Stimulated activated CD8-positive, alpha-beta memory T cell treated with anti-CD3 and anti-CD28 coated beads, Interleukin-2, amount 100 ng/mL, for 48 hours (primary cell): Measurements from ENCODE around the gene TRIM5.

Experiments
- DNase-seq, 2 donors: peaks; one replicate each; pipeline ENCODE4 v3.0.0-alpha.2; 2020; ENCODE audit warnings: low read depth in 2 of 2

Gene TRIM5

DNA sequence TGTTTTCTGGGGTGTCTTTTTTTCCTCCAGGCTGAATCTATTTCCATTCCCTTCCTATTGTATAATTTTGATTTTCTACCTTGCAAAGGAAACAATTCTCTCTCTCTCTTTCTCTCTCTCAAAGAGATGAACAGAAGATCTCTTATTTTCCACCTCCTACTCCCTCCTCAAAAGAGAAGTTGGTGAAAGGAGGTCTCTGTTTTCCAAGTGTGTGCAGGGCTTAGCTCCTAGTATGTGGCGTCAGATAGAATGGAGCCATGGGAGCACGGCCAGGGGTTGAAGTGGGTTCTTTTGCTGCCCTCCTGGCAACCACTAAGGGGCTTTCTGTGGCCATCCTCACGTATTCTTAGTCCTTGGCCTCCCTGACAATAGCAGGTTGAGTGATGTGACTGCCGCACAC lies 59.6 kb downstream of the TRIM5 start:
- no peak for DNase-seq

DNA sequence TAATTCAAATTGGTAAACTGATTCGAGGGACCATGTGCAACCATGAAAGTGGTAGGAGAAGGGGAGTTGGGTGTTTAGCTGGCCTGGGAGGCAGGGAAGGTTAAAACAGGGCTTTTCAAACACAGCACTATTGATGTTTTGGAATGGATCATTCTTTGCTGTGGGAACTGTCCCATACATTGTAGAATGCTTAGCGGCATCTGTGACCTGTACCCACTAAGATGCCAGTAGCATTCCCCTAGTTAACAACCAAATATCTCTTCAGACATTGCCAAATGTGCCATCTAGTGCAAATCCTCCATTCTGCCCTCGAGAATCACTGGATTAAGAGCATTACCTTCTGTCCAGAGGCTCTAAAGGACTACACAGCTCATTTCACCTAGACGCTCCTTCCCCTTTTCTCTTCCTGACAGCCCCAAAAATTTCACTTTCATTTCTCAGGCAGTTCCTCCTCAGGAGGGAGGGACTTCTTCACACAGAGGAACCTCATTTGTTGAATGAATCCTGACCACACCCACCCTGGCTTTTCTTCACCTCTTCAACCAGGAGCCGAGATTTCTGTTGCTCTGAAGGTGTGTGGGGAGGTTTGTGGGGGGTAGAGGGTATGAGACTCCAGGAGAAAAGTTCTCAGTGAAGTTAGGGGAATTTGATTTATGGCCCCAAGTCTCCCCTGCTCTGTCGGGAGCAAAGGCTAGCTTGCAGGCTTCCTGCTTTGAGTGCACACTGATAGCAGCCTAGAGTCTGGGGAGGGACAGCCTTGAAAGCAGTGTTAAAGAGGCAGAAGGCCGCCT lies 60.2 kb downstream of the TRIM5 start, which contains the start of gene TRIM34:
TSS of gene TRIM34 (plus strand) at position 513 of the 791 bp plus-strand sequence. CDS start 7,331 bp downstream, outside the sequence.
- DNase-seq = peak in 1 of 2 donors; percentile 26

DNA sequence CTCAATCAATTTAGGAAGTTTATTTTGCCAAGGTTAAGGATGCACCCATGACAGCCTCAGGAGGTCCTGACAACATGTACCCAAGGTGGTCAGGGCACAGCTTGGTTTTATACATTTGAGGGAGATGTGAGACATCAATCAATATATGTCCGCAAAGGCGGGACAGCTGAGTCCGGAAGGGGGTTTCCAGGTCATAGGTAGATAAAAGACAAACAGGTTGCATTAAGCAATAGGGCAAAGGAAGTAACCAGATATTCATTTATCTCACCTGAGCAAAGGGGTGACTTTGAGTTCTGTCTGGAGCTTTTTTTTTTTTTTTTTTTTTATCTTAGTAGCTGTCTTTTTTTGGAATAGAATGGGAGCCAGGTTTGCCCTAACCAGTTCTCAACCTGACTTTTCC lies 62.1 kb downstream of the TRIM5 start:
- no peak for DNase-seq

DNA sequence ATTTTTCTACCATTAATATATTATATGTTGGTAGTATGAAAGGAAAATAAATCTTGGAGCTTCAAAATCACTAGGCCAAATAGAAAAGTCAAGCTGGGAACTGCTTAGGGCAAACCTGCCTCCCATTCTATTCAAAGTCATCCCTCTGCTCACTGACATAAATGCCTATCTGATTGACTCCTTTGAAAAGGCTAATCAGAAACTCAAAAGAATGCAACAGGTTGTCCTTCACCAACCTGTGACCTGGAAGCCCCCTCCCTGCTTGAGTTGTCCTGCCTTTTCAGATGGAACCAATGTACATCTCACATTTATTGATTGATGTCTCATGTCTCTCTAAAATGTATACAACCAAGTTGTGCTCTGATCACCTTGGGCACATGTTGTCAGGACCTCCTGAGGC lies 63.3 kb downstream of the TRIM5 start:
- no peak for DNase-seq

DNA sequence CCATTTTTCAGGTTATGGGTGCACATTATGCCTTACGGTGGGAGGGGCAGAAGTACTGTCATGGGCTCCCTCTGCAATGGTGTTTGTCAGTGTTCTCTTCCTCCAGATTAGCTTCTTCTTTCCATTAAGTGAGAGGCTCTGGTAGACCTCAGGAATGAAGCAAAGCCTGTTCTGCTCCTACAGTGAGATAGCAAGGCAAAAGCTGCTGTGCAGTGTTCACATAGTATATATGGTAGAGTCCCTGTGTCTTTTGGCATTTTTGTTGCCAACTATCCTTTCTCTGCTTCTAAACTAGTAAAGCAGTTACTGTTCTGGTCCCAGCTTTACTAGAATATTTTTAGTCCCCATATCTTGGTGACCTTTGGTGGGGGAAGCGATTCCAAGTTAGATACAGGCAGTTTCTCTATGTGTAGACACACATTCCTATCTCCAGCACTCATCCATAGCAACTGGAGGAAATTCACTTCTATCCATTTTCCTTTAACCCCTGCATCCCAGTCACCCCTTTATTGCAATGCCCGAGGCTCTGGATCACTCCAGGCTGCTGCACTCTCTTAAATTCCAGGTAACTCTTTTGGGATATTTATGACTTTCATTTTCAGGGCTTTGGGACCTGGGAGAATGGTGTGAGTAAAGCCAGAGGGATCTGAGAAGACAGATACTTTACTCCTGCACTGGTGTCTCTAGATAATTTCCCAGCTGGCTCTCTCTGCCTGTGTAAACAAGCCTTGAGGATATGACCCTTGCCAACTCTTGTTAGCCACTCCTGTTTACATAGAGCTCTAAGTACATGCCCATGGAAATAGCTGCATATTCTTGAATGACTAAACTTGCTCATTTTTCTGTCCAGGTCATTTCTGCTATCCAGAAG lies 64.0 kb downstream of the TRIM5 start:
- DNase-seq = no peak

DNA sequence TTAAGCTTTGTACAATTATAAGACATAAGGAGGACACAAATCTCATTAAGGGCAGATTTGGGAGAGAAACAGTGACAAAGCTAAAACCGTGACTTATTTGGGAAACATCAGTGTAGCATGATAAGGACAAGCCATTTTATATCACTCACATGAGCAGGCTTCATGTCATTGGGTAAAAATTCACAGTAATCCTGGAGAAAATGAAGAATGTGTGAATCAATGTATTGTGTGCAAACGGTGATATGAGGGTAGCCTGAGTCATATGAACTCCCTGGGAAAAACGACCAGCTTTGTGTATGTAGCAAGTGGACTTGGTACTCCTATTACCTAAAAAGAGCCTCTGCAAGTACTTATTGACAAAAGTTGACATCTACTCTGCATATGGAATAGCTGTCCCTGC lies 66.1 kb downstream of the TRIM5 start:
- no peak for DNase-seq
